Brain microvascular endothelial cell (primary cell): Measurements from ENCODE around the gene AEBP2.
"Not testable (repeated sequence)": the region's sequence is repeated elsewhere in the genome, so short reads cannot be mapped to it uniquely, and the experiment has no call there.

Experiments
- DNase-seq: peaks from one replicate; pipeline ENCODE4 v3.0.0-alpha.2; 2020
- H3K27ac ChIP-seq: fragments of 250-450 bp; sonication (Bioruptor Pico); 2 replicates; pipeline ENCODE4 v1.5.1; 2020; ENCODE audit warnings: mild to moderate bottlenecking, moderate library complexity
- H3K27me3 ChIP-seq: fragments of 250-450 bp; sonication (Bioruptor Pico); replicated peaks from 2 replicates; pipeline ENCODE4 v1.5.1; 2020; ENCODE audit warnings: mild to moderate bottlenecking
- H3K36me3 ChIP-seq: fragments of 250-450 bp; sonication (Bioruptor Pico); replicated peaks from 2 replicates; pipeline ENCODE4 v1.5.1; 2020; ENCODE audit warnings: mild to moderate bottlenecking
- H3K4me3 ChIP-seq: 2 replicates; pipeline ENCODE4 v1.5.1; 2011; ENCODE audit warnings: low read depth, mild to moderate bottlenecking, control low read depth, low read length, moderate library complexity
- CTCF ChIP-seq: IDR thresholded peaks from 2 replicates; pipeline ENCODE4 v1.5.1; 2011; ENCODE audit warnings: low read depth, mild to moderate bottlenecking, moderate library complexity, low read length, control low read depth, inconsistent platforms; ENCODE audit errors: missing control alignments
- in situ Hi-C: cut with HindIII; loops from 2 replicates; pipeline ENCODE4 v1.10.0; 2017; ENCODE audit warnings: low sequenced_read_pairs, low pct_ligation_motif_present

The AEBP2 gene

GRCh38 chr12:19465711-19466110, 26.4 kb downstream of the AEBP2 start:
- H3K36me3 ChIP-seq, result peaks cover 3% of the 10 kb centered on the region
- in situ Hi-C loops, result no loop called here

GRCh38 chr12:19474147-19474546, 34.9 kb downstream of the AEBP2 start:
- Histone ChIP-seq H3K36me3 (peaks cover 3% of the 10 kb centered on the region), H3K27me3 (no peaks in the 10 kb centered on the region), H3K27ac (no peak overlapping the region), H3K4me3 (no peak overlapping the region)
- in situ Hi-C loops, result no loop called here
- TF ChIP-seq CTCF, result no peak
- DNase-seq, result no peak

More at GRCh38 chr12:19465711-19466110, 26.4 kb downstream of the AEBP2 start:
- TF ChIP-seq CTCF, result no peak
- Histone ChIP-seq H3K27me3 (no peaks in the 10 kb centered on the region), H3K27ac (no peak overlapping the region), H3K4me3 (no peak overlapping the region)
- no peak for DNase-seq

- H3K4me3 ChIP-seq, in situ Hi-C loops, DNase-seq, H3K36me3 ChIP-seq, H3K27ac ChIP-seq, H3K27me3 ChIP-seq: not testable (repeated sequence)
These were observed 36.7 kb downstream of the AEBP2 start for GRCh38 chr12:19475884-19476505.

- in situ Hi-C loops, result no loop called here
- no peaks in the 10 kb centered on the region for H3K27me3 ChIP-seq
- no peak for TF ChIP-seq CTCF
- no peak overlapping the region for H3K4me3 ChIP-seq
- peaks cover 3% of the 10 kb centered on the region for H3K36me3 ChIP-seq
- no peak overlapping the region for H3K27ac ChIP-seq
- DNase-seq, result no peak
These were observed 37.8 kb downstream of the AEBP2 start for GRCh38 chr12:19477071-19477470.

GRCh38 chr12:19480459-19480858, 41.2 kb downstream of the AEBP2 start:
- H3K36me3 ChIP-seq, result no peaks in the 10 kb centered on the region
- in situ Hi-C loops, result no loop called here
- no peak for DNase-seq
- no peaks in the 10 kb centered on the region for H3K27me3 ChIP-seq
- no peak overlapping the region for H3K4me3 ChIP-seq
- no peak overlapping the region for H3K27ac ChIP-seq
- TF ChIP-seq CTCF, result no peak

- Histone ChIP-seq H3K27ac (no peak overlapping the region), H3K36me3 (no peaks in the 10 kb centered on the region), H3K27me3 (no peaks in the 10 kb centered on the region), H3K4me3 (no peak overlapping the region)
- no peak for TF ChIP-seq CTCF
- DNase-seq, result no peak
- in situ Hi-C loops, result no loop called here
These were observed 42.7 kb downstream of the AEBP2 start for GRCh38 chr12:19482036-19482435.
